ENCODE results near the gene STAC2.

STAC2 gene

DNA sequence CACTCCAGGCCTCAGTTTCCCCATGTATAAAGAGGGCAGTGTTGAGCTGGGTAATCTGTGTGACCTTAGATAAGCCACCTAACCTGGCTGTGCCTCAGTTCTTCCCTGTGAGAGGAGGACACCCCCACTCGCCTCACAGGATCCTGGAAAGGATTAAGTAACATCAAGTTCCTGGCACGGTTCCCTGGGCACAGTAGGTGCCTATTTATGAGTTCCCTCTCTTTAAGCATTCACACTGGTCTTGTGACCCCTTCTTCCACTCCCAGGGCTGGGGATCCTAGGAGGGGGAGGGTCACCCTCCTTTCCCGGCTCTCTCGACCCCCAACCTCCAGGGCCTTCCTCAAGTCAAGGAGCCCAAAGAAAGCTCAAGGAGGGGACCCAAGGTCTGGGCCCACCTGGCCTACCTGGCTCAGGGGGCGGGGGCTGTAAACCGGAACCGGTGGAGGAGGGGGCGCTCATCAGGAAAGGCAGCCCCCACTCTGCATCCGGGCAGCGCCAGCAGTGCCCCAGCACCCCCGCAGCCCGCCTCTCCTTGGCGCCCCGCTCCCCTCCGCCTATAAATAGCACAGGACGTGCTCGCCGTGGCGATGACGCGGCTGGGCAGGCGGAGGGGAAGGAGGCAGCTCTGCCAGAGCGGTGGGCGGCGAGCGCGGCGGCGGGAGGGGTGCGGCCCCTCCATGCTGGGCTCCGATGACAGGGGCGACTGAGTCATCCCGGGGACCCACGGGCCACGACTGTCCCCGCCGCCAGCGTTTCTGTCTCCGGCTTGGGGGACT, 16.2 kb downstream of the STAC2 start:
- DNase-seq, result no peak

DNA sequence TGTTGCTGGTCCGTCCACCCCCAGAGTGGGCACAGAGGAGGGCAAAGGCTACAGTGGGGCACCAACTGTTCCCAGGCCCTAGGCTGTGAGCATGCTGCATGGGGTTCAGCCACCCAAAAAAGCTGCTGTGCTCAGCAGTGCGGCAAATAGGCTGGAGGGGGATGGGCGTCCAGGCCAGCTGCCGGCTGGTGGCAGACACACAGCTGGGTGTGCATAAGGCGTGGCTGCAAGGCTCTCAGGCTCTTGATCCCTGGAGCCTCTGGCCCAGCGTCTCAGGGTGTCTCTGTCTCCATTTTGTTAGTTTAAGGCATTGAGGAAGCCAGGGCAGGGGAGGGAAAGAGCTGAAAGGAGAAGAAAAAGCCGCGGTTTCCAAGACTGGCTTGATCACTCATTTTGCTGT, 16.9 kb downstream of the STAC2 start:
- no peak for DNase-seq

DNA sequence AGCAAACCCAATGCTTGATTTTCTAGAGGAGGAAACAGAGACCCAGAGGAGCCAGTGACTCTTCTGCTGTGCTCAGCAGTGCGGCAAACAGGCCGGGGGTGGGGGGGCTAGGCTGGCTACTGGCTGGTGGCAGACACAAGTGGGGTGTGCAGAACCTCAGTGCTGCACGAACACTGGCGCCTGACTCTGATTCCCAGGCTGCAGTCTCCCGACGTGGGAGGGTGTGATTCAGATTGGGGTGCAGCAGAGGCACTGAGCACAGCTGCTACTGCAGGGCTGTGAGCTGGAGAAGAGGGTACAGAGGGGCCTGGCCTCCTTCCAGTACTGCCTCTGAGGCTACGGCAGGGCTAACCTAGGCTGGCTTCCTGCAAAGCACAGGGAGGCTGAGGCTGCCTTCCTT, 17.6 kb downstream of the STAC2 start:
- DNase-seq, result no peak

DNA sequence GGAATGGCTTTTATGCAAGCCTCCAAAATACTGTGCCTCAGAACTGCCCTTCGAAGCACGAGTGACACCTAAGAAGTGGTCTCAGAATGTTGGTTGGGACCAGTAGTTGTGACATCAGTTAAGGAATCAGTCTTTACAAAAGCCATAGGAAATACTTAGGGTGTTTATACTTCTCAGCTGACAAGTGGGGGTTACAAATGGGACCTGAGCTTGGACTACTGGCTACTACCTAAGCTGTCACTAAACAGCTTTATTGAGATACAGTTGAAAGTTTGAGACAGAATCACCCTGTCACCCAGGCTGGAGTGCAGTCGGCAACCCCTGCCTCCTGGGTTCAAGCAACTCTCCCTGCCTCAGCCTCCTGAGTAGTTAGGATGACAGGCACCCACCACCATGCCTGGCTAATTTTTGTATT, 20.6 kb downstream of the STAC2 start:
- no peak for DNase-seq

DNA sequence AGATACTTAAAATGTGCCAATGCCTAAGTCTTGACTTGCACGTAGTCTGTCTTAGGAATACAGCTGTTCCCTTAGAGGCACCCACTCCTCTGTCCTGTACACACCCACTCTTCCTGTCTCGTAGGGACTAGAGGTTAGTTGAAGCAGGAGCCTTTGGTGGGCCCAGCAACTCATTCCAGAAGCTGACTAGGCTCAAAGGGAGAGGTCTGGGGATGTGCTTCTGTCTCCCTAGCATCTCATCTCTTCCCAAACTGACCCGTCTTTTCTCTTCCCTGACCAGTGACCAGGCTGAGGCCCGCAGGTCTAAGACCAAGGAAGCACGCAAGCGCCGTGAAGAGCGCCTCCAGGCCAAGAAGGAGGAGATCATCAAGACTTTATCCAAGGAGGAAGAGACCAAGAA, 21.5 kb downstream of the STAC2 start:
- no peak for DNase-seq

DNA sequence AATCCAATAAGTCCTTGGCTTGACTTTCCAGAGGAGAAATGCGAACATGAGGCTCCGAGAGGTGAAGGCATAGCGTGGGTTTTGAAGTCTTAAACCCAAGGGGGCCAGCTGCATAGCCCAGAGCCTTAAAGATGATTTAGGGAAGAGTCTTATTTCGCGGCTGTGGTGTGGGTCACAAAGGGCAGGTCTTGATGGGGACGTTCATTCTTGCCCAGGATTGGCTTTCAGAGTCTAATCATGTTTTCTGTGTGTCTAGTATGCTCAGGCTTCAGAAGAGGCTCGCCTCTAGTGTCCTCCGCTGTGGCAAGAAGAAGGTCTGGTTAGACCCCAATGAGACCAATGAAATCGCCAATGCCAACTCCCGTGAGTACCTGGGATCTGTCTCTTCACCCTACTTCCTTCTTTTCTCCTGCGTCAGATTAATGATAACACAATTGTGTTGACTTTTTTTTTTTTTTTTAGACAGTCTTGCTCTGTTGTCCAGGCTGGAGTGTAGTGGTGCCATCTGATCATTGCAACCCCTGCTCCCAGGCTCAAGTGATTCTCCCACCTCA, 24.7 kb downstream of the STAC2 start:
- DNase-seq, result no peak

DNA sequence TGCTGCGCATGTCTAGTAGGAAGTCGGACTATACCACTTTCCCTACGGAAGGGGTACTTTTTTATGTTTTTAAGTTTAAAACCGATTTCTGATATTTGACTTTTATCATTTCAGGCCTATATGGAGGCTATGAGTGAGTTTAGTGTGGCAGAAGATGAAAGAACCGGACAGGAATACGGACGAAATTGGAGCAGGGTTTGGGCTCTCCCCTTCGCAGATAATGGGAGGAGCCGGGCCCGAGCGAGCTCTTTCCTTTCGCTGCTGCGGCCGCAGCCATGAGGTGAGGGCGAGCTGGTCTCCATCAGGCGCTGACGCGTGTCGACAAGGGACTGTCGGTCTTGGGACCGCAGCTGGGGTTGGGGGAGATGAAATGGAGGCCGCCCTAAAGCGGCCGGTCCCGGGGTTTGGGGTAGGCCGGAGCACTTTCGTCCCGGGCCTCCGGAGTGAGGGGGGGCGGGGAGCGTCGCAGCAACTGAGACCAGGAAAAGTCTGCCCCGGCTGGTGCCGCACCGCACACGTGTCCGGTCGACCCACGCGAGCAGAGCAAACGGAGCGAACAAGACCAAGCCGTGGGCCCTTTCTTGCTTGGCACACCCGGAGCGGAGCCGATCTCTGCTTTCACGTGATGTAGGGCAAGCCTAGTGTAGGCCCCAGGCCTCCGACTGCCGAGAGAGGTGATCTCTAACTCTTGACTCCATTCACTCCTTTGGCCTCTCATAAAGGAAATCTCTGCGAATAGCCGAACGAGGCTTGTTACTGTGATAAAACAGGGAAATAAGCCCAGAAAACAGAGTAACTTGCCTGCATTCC, 25.5 kb downstream of the STAC2 start, which contains the start of gene RPL19:
Gene RPL19, plus strand, starts transcription at position 214 of the 810 bp plus-strand sequence. Its CDS starts 62 bp downstream, at position 276.
- no peak for DNase-seq

DNA sequence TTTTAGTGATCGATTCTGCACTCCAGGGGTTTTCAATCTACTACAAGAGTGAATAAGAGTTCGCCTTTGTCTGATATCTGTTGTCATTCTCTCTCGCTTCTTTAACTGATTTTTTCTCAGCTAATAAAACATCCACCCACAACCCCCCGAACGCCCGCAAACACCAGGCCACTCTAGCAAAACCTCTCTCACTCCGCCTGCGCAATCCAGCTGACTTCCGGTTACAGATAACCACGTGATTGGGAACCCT, 26.0 kb downstream of the STAC2 start:
- DNase-seq, result no peak

DNA sequence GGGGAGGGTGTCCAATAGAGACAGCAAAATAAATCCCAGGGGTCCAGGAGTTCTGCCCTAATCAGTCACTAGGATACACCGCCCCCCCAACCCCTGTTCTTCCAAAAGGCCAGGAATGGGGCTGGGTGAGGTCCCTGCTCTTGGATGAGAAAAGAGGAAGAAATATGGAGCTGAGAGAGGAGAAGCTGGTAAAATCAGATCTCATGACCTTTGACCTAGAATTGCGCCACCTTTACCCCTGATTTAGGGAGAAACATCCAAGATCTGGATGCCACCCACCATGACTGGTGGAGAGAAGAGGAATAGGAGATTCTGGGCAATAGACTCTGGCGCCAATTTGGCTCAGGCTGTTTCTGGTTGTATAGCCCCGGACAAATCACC, 27.6 kb downstream of the STAC2 start:
- no peak for DNase-seq

DNA sequence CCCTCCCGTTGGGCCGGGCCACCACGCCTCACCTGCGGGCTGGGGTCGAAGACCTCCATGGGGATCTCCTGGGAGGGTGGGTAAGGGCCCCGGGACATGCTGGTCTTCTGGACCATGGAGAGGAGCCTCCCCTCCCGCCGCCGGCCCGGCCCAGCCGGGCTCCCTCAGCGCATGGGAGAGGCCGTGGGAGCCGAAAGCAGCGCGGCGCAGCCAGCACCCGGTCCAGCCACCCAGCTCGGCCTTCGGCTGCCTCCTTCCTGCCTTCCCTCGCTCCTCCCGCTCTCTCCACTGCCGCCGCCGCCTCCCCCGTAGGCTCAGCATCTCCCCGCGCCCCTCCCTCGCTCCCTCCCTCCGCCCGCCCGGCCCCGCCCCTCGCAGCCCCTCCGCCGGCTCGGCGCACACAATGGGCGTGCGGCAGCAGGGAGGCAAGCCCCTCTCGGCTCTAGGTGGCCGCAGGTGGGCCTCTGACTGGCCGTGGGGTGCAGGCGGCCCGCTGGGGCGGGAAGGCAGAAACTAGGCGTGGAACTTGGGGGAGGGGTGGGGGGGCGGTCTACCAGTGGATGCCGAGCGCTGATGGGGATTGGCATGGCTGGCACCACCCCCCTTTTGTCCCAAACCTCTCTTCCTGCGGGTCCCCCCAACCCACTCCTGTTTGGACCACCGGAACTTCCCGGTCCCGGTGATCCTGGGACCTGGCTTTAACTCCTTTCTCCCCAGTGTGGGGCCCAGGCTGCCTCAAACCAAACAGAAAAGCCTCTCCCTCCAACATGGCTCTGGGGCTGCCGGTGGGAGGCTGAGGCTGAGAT, 28.2 kb downstream of the STAC2 start, which contains the start of gene CACNB1:
Gene CACNB1, minus strand, starts transcription at position 290 of the 806 bp plus-strand sequence. Its CDS starts 174 bp downstream, at position 116.
- DNase-seq, result no peak

DNA sequence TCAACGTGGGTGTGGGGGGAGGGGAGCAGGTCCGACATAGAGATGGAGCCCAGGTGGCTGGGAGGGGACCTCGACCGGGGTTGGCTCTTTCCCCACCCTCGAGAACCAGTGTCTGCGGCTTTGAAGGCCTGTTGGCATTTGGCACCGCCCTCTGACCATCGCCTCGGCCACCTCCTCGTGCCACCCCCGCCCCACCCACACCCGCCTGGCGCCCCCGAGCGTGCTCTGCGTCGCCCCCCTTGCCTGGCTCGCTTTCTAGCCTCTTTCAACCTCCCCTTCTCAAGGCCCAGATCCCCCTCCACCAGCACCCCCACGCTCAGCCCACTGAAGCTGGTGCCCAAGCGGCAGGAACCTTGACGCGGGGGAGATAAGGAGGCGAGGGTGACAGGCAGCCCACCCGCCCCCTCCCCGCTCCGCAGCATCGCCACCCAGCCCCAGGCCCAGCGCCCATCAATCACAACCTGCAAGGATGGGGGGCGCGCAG, 28.9 kb downstream of the STAC2 start:
- no peak for DNase-seq

DNA sequence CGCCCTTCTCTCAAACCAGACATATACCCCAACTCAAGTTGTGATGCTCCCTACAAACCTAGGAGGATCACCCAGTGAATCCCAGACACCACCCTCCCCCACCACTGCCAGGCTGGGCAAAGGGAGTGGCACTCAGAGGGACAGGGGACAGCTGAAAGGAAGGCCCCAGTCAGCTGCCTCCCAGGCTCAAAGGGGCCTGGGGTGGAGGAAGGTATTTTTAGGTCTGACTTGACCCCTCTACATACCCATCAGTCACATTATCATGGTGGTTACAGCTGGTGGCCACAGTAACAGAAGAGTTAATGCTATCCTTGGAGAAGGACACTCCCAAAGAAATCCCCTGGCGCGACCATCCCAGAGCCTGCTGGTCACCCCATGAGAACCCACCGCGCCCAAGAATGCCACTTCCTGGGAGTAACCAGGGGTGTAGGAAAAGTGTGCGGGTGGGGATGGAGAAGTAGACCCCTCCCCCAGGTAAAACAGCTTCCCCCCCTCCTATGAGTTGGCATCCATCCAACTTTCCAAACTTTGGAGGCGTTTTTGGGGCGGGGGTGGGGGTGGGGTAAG, 29.4 kb downstream of the STAC2 start:
- DNase-seq, result no peak

DNA sequence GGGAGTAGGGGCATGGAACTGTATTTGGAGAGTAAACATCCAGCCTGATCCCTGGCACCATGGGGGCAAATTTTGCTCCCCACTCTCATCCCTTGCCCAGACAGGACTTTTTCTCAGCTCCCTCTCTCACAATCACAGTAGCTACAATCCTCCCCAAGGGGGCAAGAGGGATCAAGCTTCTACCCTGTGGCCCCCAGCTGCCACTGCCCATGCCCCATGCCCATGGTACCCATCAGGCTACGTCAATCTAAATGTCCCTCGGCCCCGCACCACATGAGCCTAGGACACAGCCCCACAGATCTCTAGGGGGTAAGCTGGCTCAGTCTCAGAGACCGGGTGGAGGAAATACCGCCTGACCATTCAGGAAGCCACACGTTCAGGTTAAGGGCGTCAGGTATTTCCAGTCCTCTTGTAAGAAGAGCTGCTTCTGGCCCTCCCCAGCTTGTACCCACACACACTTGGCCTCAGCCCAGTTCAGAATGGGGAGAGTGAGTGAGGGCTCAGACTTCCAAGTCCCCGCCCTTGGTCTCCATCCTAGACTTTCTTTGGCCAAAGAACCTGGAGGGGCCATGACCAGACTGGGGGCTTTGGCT, 30.1 kb downstream of the STAC2 start:
- no peak for DNase-seq

DNA sequence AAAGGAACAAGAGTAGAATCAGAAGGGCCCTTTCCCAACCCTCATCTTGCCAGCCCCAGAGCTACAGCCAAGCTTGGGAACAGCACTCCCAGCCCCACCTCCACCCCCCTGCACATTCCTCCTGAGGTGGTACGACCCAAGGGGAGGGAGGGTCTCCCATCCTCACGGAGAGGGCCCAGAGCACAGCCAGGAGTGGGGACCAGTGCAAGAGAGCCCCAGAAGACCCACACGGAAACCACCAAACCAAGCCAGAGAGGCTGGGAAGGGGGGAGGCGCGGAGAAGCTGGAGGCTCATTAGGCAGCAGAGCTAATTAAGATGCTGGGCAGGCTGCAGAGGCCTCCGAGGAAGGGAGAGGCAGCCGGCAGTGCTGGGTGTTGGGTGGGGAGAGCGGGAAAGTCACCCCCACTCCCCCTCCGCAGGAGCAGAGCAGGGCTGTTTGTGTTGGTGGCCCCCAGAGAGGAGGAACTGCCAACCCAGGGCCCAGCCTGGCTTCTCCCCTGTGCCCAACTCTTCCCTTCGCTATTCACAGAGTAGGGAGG, 30.7 kb downstream of the STAC2 start:
- DNase-seq, result no peak

DNA sequence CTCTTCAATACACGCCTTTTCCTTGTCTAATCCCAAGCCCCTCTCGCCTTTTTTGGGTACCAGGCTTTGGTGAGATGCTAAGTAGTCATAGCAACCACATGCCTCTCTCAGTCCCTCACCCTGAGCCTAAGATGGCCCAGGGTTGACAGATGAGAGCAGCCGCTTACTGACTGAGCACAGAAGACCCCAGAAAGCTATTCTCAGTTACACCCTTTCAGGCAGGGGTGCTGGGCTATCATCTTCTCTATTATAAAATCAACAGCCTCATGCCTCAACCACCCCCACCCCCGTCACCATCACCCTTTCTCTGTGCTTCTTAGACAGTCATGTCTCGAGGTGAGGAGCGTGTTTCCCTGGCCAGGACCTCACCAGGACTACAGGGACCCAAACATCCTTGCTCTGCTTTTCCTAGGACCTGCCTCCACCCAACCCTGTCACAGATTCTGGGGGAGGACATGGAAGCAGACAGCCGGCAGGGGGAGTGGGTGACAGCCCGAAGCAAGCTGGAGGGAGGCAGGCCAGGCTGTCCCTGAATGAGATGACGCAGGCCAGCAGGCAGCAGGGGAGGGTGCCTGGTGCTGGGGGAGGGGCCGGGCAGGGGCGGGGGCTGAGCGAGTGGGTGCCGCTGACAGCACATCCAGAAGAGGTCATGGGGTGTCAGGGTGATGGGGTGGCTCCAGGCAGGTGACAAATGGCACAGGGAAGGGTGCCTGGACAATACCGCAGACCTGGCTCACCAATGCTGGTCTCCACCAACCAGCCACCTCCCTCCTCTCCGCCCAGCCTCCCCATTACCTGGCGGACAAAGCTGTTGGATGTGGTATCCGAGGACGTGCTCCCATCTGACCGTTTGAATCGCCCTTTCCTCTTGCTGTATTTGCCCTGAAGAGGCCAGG, 31.4 kb downstream of the STAC2 start:
- DNase-seq, result no peak

DNA sequence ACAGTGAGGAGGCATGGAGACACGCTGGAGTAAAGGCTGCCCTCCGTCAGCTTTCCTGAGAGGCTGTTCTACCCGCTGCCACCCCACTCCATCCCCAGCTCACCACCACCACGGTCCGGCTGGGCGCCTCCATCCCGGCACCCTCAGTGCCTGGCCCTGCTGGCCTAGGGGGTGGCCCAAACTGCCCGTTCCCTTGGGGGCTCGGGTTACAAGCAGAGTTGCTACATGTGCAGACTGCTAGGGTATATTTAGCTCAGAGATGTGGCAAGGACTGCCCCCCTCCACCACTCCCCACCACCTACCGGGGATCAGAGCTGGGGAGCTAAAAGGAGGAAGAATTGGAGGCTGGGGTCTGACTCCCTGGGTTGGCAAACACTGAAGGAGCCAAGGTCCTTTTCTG, 32.4 kb downstream of the STAC2 start:
- no peak for DNase-seq

DNA sequence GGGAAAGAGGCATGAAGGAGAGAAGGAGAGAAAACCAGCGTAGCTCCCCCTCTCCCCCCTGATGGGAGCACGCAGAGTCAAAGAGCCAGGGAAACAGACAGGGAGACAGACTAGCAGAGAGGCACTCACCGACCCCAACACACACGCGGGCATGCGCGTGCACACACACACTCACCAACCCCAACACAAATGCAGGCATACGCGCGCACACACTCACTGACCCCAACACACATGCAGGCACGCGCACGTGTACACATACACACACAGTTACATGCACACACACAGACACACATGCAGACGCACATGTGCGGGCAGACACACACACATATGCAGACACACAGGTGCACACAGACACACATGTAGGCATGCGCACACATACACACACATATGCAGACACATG, 32.8 kb downstream of the STAC2 start:
- no peak for DNase-seq

DNA sequence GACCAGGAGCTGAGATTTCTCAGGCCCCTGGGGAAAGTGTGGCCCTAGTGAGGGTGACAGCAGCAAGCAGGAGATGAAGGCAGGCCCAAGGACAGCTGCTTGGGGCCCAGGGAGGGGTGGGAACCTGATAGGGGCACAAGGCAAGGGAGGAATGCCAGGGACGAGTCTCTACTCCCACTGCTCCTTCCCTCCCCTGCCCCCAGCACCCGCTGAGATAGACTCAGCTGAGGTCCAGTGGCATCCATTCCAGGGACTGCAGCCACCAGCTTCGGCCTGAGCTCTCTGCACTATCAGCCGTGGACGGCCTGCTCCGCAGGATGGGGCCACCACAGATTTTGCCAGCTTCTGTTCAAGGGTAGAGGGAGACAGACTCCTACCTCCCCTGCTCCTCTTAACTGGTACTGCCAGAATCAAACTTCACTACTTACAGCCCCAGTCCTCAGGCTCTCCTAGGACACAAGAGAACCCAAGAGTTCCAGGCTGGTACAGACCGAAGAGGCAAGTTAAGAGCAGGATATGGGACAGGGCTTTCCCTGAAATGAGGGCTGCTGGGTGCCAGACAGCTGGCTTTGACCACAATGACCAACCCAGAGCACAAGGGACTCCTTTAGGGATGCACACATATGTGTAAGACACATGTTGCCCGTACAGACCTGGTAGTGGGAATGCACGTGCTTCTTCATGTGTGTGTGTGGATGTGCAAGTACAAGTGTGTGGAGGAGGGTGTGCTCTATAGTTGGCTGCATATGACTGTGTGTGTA, 33.8 kb downstream of the STAC2 start:
- DNase-seq, result no peak

DNA sequence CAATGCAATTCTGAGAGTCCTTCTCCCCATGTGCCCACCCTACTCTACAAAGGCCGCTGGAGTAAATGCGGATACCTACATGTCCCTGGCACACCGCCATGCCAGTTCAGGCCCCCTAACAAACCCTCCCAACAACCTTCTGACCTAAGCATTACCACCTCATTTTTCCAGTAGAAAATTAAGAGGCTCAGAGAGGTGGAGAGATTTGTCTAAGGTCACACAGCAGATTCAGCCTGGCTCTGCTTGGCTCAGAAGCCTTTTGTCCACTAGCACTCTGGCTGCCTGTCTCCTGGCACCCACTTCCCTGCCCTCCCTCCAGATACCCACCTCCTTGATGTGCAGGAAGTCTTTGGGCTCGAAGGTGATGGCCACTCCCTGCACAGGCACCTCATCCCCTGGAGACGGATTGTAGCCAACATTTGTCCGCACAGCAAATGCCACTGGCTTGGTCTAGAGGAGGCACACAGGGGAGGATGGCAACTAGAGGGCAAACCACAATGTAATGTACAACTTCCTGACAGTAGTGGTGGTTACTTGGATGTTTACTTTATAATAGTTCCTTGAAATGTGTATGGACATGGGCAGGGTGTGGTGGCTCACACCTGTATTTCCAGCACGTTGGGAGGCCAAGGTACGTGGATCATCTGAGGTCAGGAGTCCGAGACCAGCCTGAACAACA, 38.5 kb downstream of the STAC2 start:
- DNase-seq, result no peak
